H9 (cell line): ENCODE data around the gene SORCS2. TPM values are rescaled to one million over a fixed set of nuclear protein-coding genes. Genes with fewer than 3 reads are reported as not detected.

Experiments
- DNase-seq: peaks from one replicate; pipeline ENCODE4 v3.0.0-alpha.2; 2017
- H2AFZ ChIP-seq: one replicate; pipeline ENCODE4 v1.6.1; 2013; ENCODE audit warnings: mild to moderate bottlenecking, low read length, control low read depth, moderate library complexity
- H2AK5ac ChIP-seq: 2 replicates; pipeline ENCODE4 v1.6.1; 2013; ENCODE audit warnings: low read length, control low read depth, mixed read lengths; ENCODE audit not compliant: insufficient read length
- H2BK120ac ChIP-seq: one replicate; pipeline ENCODE4 v1.6.1; 2013; ENCODE audit warnings: low read depth, mild to moderate bottlenecking, low read length, control low read depth, inconsistent platforms; ENCODE audit not compliant: poor library complexity, severe bottlenecking
- H2BK12ac ChIP-seq: 2 replicates; pipeline ENCODE4 v1.6.1; 2013; ENCODE audit warnings: low read length, control low read depth, mixed read lengths, low read depth; ENCODE audit not compliant: insufficient read length
- H2BK15ac ChIP-seq: 2 replicates; pipeline ENCODE4 v1.6.1; 2013; ENCODE audit warnings: low read depth, low read length, control low read depth
- H2BK20ac ChIP-seq: one replicate; pipeline ENCODE4 v1.6.1; 2013; ENCODE audit warnings: low read depth, mild to moderate bottlenecking, low read length, control low read depth, inconsistent platforms; ENCODE audit not compliant: poor library complexity, severe bottlenecking
- H2BK5ac ChIP-seq: 2 replicates; pipeline ENCODE4 v1.6.1; 2013; ENCODE audit warnings: low read length, control low read depth, mixed read lengths; ENCODE audit not compliant: insufficient read length
- H3K14ac ChIP-seq: 2 replicates; pipeline ENCODE4 v1.6.1; 2013; ENCODE audit warnings: low read length, control low read depth; ENCODE audit not compliant: insufficient read depth
- H3K18ac ChIP-seq: 2 replicates; pipeline ENCODE4 v1.6.1; 2013; ENCODE audit warnings: low read depth, mild to moderate bottlenecking, mixed read lengths, low read length, control low read depth; ENCODE audit not compliant: insufficient read length
- H3K23ac ChIP-seq: 2 replicates; pipeline ENCODE4 v1.6.1; 2013; ENCODE audit warnings: low read length, control low read depth, mixed read lengths, low read depth; ENCODE audit not compliant: insufficient read length
- H3K23me2 ChIP-seq: 2 replicates; pipeline ENCODE4 v1.6.1; 2013; ENCODE audit warnings: low read depth, mild to moderate bottlenecking, mixed read lengths, low read length, control low read depth; ENCODE audit not compliant: insufficient read length, poor library complexity, severe bottlenecking
- H3K27ac ChIP-seq: 2 replicates; pipeline ENCODE4 v1.5.1; 2013; ENCODE audit warnings: low read length, control low read depth, mixed read lengths, low read depth; ENCODE audit not compliant: insufficient read length
- H3K27me3 ChIP-seq: 2 replicates; pipeline ENCODE4 v1.6.1; 2013; ENCODE audit warnings: low read length, control low read depth, inconsistent platforms; ENCODE audit not compliant: insufficient read depth
- H3K4ac ChIP-seq: 2 replicates; pipeline ENCODE4 v1.6.1; 2013; ENCODE audit warnings: low read depth, mild to moderate bottlenecking, control low read depth, inconsistent platforms, low read length, moderate library complexity
- H3K4me1 ChIP-seq: 2 replicates; pipeline ENCODE4 v1.6.1; 2013; ENCODE audit warnings: low read length, control low read depth, inconsistent platforms; ENCODE audit not compliant: insufficient read depth
- H3K4me2 ChIP-seq: 2 replicates; pipeline ENCODE4 v1.6.1; 2013; ENCODE audit warnings: low read length, control low read depth, mixed read lengths; ENCODE audit not compliant: insufficient read length, insufficient read depth
- H3K56ac ChIP-seq: 2 replicates; pipeline ENCODE4 v1.6.1; 2013; ENCODE audit warnings: low read depth, mild to moderate bottlenecking, mixed read lengths, low read length, control low read depth; ENCODE audit not compliant: insufficient read length
- H3K79me1 ChIP-seq: 2 replicates; pipeline ENCODE4 v1.6.1; 2013; ENCODE audit warnings: low read depth, mild to moderate bottlenecking, moderate library complexity, low read length, control low read depth, inconsistent platforms; ENCODE audit not compliant: insufficient read depth, poor library complexity, severe bottlenecking
- H3K79me2 ChIP-seq: 2 replicates; pipeline ENCODE4 v1.6.1; 2013; ENCODE audit warnings: low read length, control low read depth, inconsistent platforms; ENCODE audit not compliant: insufficient read depth
- H3K9ac ChIP-seq: 2 replicates; pipeline ENCODE4 v1.6.1; 2013; ENCODE audit warnings: low read length, control low read depth, mixed read lengths; ENCODE audit not compliant: insufficient read length; ENCODE audit errors: extremely low read depth
- H3K9me3 ChIP-seq: one replicate; pipeline ENCODE4 v1.6.1; 2013; ENCODE audit warnings: low read depth, low read length, inconsistent platforms; ENCODE audit not compliant: control insufficient read depth
- H3T11ph ChIP-seq: one replicate; pipeline ENCODE4 v1.6.1; 2013; ENCODE audit warnings: mild to moderate bottlenecking, low read length, control low read depth, inconsistent platforms
- H4K20me1 ChIP-seq: one replicate; pipeline ENCODE4 v1.6.1; 2013; ENCODE audit not compliant: control insufficient read depth, insufficient read length, insufficient read depth
- H4K5ac ChIP-seq: 2 replicates; pipeline ENCODE4 v1.6.1; 2013; ENCODE audit warnings: low read depth, mild to moderate bottlenecking, mixed read lengths, low read length, control low read depth; ENCODE audit not compliant: insufficient read length
- H4K8ac ChIP-seq: replicated peaks from 2 replicates; pipeline ENCODE4 v1.6.1; 2013; ENCODE audit warnings: low read length, control low read depth, mixed read lengths, low read depth; ENCODE audit not compliant: insufficient read length
- H4K91ac ChIP-seq: 2 replicates; pipeline ENCODE4 v1.6.1; 2013; ENCODE audit warnings: low read depth, mild to moderate bottlenecking, moderate library complexity, mixed read lengths, low read length, control low read depth; ENCODE audit not compliant: insufficient read length
- H3K27ac Mint-ChIP-seq, 3 experiments: 2 replicates in 2 of 3; 3 replicates in 1 of 3; pipeline ENCODE4 v1.8.0; 2020 to 2021; ENCODE audit warnings: mixed read lengths in 3 of 3, mild to moderate bottlenecking in 1 of 3, moderate library complexity in 1 of 3
- H3K27me3 Mint-ChIP-seq: 2 replicates; pipeline ENCODE4 v1.8.0; 2021; ENCODE audit warnings: low read depth, mild to moderate bottlenecking, moderate library complexity, mixed read lengths
- H3K36me3 Mint-ChIP-seq, 3 experiments: 2 replicates in 2 of 3; 3 replicates in 1 of 3; pipeline ENCODE4 v1.8.0; 2020 to 2021; ENCODE audit warnings: low read depth in 3 of 3, mixed read lengths in 3 of 3; ENCODE audit not compliant: insufficient read depth in 1 of 3
- H3K4me1 Mint-ChIP-seq, 2 experiments: 2 replicates each; pipeline ENCODE4 v1.8.0; 2020; ENCODE audit warnings: mixed read lengths in 2 of 2
- H3K4me3 Mint-ChIP-seq, 2 experiments: 2 replicates in 1 of 2; 3 replicates in 1 of 2; pipeline ENCODE4 v1.8.0; 2020 to 2021; ENCODE audit warnings: mild to moderate bottlenecking in 2 of 2, mixed read lengths in 2 of 2, moderate library complexity in 1 of 2
- H3K9me3 Mint-ChIP-seq, 2 experiments: 2 replicates in 1 of 2; 3 replicates in 1 of 2; pipeline ENCODE4 v1.8.0; 2020; ENCODE audit warnings: mild to moderate bottlenecking in 2 of 2, mixed read lengths in 2 of 2, moderate library complexity in 1 of 2
- WGBS: extraction: QIAGEN DNeasy Blood & Tissue Kit; methylation state at CpG from one replicate; pipeline ENCODE4 v1.1.7; 2013; ENCODE audit warnings: missing lambda C conversion rate, low lambda C conversion rate, mixed read lengths; ENCODE audit not compliant: insufficient read length; ENCODE audit errors: extremely low coverage; 5-methylcytosine and 5-hydroxymethylcytosine counted together
- total RNA-seq: library from RNA; stranded (reverse); gene quantifications from 2 replicates; pipeline ENCODE4 v1.2.1, GENCODE V29; 2021
- TF ChIP-seq, protein P1 (sequence below): fragments of 200-600 bp; sonication (generic); conservative IDR thresholded peaks from 3 replicates; pipeline ENCODE4 v1.8.0; 2021; ENCODE audit warnings: antibody characterized with exemption, mild to moderate bottlenecking

SORCS2 gene
- total RNA-seq, 1 experiment from 2014 or later = 0.57 TPM

DNA sequence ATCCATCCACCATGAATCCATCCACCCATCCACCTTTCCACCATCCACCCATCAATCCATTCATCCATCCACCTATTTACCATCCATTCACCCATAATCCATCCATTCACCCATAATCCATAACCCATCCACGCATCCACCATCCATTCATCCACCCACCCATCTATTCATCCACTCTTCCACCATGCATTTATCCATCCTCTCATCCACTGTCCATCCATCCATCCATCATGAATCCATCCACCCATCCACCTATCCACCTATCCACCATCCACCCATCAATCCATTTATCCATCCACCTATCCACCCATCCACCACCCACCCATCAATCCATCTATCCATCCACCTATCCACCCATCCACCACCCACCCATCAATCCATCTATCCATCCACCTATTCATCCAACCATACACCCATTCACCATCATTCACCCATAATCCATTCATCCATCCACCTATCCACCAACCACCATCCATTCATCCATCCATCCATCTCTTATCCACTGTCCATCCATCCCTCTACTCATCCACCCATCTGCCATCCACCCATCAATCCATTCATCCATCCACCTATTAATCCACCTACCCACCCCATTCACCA is 422.1 kb downstream of the SORCS2 start:
- no peak overlapping the region for H3K14ac ChIP-seq
- Mint-ChIP-seq H3K9me3 (peaks cover 0 to 2% of the 10 kb centered on the region in 2 experiments; a peak in 1 of 5 replicates), H3K27ac (no peak overlapping the region), H3K4me1 (peaks cover 3 to 5% of the 10 kb centered on the region in 2 experiments), H3K36me3 (no peaks in the 10 kb centered on the region), H3K27me3 (peaks cover 12% of the 10 kb centered on the region), H3K4me3 (no peak overlapping the region)
- no peak overlapping the region for H3K27ac ChIP-seq
- no peaks in the 10 kb centered on the region; the same call in 1 of the 2 replicates for H3K4me1 ChIP-seq
- no peak overlapping the region for H4K91ac ChIP-seq
- H3T11ph ChIP-seq = no peak overlapping the region
- WGBS = 100% methylated on average over 1 of the region's 1 CpG
- no peak overlapping the region for H2BK15ac ChIP-seq
- H3K23me2 ChIP-seq = no peaks in the 10 kb centered on the region
- H4K8ac ChIP-seq = no peak overlapping the region
- no peaks in the 10 kb centered on the region for H3K9me3 ChIP-seq
- TF ChIP-seq, protein P1, sequence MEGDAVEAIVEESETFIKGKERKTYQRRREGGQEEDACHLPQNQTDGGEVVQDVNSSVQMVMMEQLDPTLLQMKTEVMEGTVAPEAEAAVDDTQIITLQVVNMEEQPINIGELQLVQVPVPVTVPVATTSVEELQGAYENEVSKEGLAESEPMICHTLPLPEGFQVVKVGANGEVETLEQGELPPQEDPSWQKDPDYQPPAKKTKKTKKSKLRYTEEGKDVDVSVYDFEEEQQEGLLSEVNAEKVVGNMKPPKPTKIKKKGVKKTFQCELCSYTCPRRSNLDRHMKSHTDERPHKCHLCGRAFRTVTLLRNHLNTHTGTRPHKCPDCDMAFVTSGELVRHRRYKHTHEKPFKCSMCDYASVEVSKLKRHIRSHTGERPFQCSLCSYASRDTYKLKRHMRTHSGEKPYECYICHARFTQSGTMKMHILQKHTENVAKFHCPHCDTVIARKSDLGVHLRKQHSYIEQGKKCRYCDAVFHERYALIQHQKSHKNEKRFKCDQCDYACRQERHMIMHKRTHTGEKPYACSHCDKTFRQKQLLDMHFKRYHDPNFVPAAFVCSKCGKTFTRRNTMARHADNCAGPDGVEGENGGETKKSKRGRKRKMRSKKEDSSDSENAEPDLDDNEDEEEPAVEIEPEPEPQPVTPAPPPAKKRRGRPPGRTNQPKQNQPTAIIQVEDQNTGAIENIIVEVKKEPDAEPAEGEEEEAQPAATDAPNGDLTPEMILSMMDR = no peak
- no peak overlapping the region for H3K56ac ChIP-seq
- no peak overlapping the region for H3K23ac ChIP-seq
- no peak overlapping the region for H2BK120ac ChIP-seq
- no peak for DNase-seq
- no peak overlapping the region for H3K4ac ChIP-seq
- no peak overlapping the region for H4K5ac ChIP-seq
- no peaks in the 10 kb centered on the region for H3K27me3 ChIP-seq
- H2BK20ac ChIP-seq = no peak overlapping the region
- H3K79me1 ChIP-seq = no peaks in the 10 kb centered on the region
- H3K4me2 ChIP-seq = no peak overlapping the region
- no peaks in the 10 kb centered on the region for H3K79me2 ChIP-seq
- H3K18ac ChIP-seq = no peak overlapping the region
- H2AK5ac ChIP-seq = no peak overlapping the region
- no peak overlapping the region for H2BK12ac ChIP-seq
- no peak overlapping the region for H2AFZ ChIP-seq
- H4K20me1 ChIP-seq = no peaks in the 10 kb centered on the region
- H3K9ac ChIP-seq = no peak overlapping the region
- no peak overlapping the region for H2BK5ac ChIP-seq
